Measurements from ENCODE around the gene EFNA4.

Gene EFNA4

DNA sequence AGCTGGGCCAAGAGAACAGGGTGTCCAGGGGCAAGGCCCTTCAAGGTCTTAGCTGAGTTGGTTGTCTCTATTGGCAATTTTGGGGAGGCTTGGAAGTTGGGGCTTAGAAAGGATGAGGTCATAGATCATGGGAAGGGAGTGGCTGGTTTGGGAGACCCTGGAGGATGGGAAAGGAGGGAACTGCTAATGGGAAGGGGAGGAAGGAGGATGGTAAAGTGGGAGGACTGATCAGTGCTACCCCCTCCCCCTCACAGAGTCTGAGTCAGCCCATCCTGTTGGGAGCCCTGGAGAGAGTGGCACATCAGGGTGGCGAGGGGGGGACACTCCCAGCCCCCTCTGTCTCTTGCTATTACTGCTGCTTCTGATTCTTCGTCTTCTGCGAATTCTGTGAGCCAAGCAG is 5.1 kb downstream of the EFNA4 start:
- no peak for DNase-seq (ENCODE audit: low read depth, low spot score)
- TF ChIP-seq, protein P1, sequence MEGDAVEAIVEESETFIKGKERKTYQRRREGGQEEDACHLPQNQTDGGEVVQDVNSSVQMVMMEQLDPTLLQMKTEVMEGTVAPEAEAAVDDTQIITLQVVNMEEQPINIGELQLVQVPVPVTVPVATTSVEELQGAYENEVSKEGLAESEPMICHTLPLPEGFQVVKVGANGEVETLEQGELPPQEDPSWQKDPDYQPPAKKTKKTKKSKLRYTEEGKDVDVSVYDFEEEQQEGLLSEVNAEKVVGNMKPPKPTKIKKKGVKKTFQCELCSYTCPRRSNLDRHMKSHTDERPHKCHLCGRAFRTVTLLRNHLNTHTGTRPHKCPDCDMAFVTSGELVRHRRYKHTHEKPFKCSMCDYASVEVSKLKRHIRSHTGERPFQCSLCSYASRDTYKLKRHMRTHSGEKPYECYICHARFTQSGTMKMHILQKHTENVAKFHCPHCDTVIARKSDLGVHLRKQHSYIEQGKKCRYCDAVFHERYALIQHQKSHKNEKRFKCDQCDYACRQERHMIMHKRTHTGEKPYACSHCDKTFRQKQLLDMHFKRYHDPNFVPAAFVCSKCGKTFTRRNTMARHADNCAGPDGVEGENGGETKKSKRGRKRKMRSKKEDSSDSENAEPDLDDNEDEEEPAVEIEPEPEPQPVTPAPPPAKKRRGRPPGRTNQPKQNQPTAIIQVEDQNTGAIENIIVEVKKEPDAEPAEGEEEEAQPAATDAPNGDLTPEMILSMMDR (IDR thresholded peaks at IDR 0.05; ENCODE audit: insufficient read depth, low read length, missing control alignments): no peak
- H3K4me3 ChIP-seq (ENCODE audit: low read depth, low read length): no peak overlapping the region
- ChIA-PET POLR2A (no interaction called here), CTCF (interaction anchor here (3.7 to 17.3 kb wide), 3 partner anchors 16 to 23 kb away, joined by 12 to 433 read pairs (median 212); partner anchors contain the start of gene ADAM15)

- POLR2A ChIA-PET: interaction anchor here (0.6 kb wide), 1 partner anchor 11 kb away, joined by 3 read pairs; no protein-coding TSS in a partner anchor
- TF ChIP-seq, protein P1 (IDR thresholded peaks at IDR 0.05; ENCODE audit: insufficient read depth, low read length, missing control alignments): no peak
- no peak overlapping the region for H3K4me3 ChIP-seq (ENCODE audit: low read depth, low read length)
- no peak for DNase-seq (ENCODE audit: low read depth, low spot score)
- CTCF ChIA-PET: interaction anchor here (1.3 to 10.6 kb wide), 7 partner anchors 10 to 97 kb away, joined by 4 to 122 read pairs (median 7); partner anchors contain the start of gene EFNA4
These were observed 6.1 kb downstream of the EFNA4 start for GRCh38 chr1:155069551-155070157.

GRCh38 chr1:155070158-155070621 is 6.7 kb downstream of the EFNA4 start:
- H3K4me3 ChIP-seq (ENCODE audit: low read depth, low read length): no peak overlapping the region
- POLR2A ChIA-PET: interaction anchor here (0.6 kb wide), 1 partner anchor 12 kb away, joined by 3 read pairs; no protein-coding TSS in a partner anchor
- DNase-seq (ENCODE audit: low read depth, low spot score): no peak

DNA sequence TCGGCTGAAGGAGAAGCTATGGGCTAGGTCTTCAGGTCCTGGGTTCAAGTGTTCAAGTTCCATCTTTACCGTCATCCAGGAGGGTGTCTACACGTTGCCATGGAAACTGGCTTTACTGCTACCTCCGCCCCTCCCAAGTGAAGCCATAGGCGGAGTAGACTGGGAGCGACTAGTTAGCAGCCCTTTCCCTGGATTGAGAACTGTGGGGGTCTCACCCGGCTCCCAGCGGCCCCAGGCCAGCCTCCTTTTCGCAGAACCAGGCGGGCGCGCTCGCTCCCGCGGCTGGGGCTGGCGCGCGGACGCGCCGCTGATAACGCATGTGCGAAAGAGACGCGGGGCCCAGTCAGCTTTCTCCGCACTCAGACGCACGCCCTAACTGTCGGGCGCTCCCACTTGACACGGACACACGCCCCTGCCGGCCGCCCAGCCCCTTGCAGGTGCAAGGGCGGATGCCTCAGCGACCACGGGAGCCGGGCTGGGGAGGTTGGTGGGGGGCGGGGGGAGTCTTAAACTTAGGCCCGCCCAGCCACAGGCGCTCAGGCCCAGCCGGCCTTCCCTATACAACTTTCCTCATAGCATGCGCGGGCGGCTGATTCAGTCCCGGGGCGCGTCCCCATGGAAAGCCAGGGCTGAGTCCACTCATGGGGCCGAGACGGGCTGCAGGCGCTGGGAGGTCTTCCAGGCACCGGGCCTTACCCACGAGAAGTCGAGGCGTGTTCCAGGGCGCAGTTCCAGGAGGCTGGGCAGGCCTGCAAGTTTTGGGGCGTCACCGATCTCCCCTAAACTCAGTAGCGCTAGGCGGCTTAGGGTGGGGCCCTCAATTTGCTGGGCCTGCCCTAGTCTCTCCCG is 7.4 kb downstream of the EFNA4 start:
- DNase-seq (ENCODE audit: low read depth, low spot score): no peak

More at GRCh38 chr1:155070158-155070621, 6.7 kb downstream of the EFNA4 start:
- TF ChIP-seq, protein P1 (IDR thresholded peaks at IDR 0.05; ENCODE audit: insufficient read depth, low read length, missing control alignments): no peak
- CTCF ChIA-PET: interaction anchor here (0.7 to 10.6 kb wide), 11 partner anchors 10 to 99 kb away, joined by 3 to 122 read pairs (median 6); partner anchors contain the start of gene EFNA4

GRCh38 chr1:155071701-155072100 is 8.2 kb downstream of the EFNA4 start:
- TF ChIP-seq, protein P1 (IDR thresholded peaks at IDR 0.05; ENCODE audit: insufficient read depth, low read length, missing control alignments): no peak
- ChIA-PET POLR2A (no interaction called here), CTCF (interaction anchor here (0.9 to 10.6 kb wide), 6 partner anchors 12 to 27 kb away, joined by 3 to 122 read pairs (median 6); partner anchors contain the start of gene EFNA4)
- no peak for DNase-seq (ENCODE audit: low read depth, low spot score)
- H3K4me3 ChIP-seq (ENCODE audit: low read depth, low read length): no peak overlapping the region

More for the DNA sequence above, 7.4 kb downstream of the EFNA4 start:
- POLR2A ChIA-PET: no interaction called here
- H3K4me3 ChIP-seq (ENCODE audit: low read depth, low read length): peak overlapping the region; percentile 44
- TF ChIP-seq, protein P1 (IDR thresholded peaks at IDR 0.05; ENCODE audit: insufficient read depth, low read length, missing control alignments): peak; percentile 46
- CTCF ChIA-PET: interaction anchor here (0.7 to 10.6 kb wide), 12 partner anchors 10 to 98 kb away, joined by 3 to 122 read pairs (median 6); partner anchors contain the start of gene EFNA4

Data from AG04449 (cell line).